Activated T-cell treated with anti-CD3 and anti-CD28 coated beads, Interleukin-2, amount 50 U/mL, for 4 hours (primary cell): ENCODE results near the gene ADGRG6. TPM values are rescaled to one million over a fixed set of nuclear protein-coding genes. Genes with fewer than 3 reads are reported as not detected.

ENCODE experiments used
- ATAC-seq, 2 donors: fragments of 200-7000 bp; cut with Tn5 transposase; one replicate each; pipeline ENCODE4 v1.10.0; 2021
- DNase-seq: peaks from one replicate; pipeline ENCODE4 v3.0.0-alpha.2; 2020
- H3K27me3 Mint-ChIP-seq: one replicate; pipeline ENCODE4 v1.8.0; 2021; ENCODE audit warnings: low read depth, mixed read lengths
- H3K36me3 Mint-ChIP-seq: one replicate; pipeline ENCODE4 v1.8.0; 2022; ENCODE audit warnings: mixed read lengths; ENCODE audit not compliant: insufficient read depth
- H3K4me1 Mint-ChIP-seq: one replicate; pipeline ENCODE4 v1.8.0; 2021; ENCODE audit warnings: low read depth, mixed read lengths
- H3K4me3 Mint-ChIP-seq: one replicate; pipeline ENCODE4 v1.8.0; 2021; ENCODE audit warnings: mild to moderate bottlenecking, moderate library complexity, mixed read lengths
- H3K9me3 Mint-ChIP-seq: one replicate; pipeline ENCODE4 v1.8.0; 2021; ENCODE audit warnings: mixed read lengths
- total RNA-seq, 3 donors: library from RNA; stranded (reverse); gene quantifications; one replicate each; pipeline ENCODE4 v1.2.1, GENCODE V29; 2021

The ADGRG6 gene
- total RNA-seq, 3 donors from 2014 or later: 0.22 to 0.43 (median 0.37) TPM

- Mint-ChIP-seq H3K9me3 (peaks cover 4% of the 10 kb centered on the region), H3K4me3 (no peak overlapping the region), H3K27me3 (peaks cover 4% of the 10 kb centered on the region), H3K36me3 (no peaks in the 10 kb centered on the region), H3K4me1 (peaks cover 7% of the 10 kb centered on the region)
- ATAC-seq (no peak), DNase-seq (no peak)
These were observed 168.6 kb downstream of the ADGRG6 start for GRCh38 chr6:142470421-142470820.

DNA sequence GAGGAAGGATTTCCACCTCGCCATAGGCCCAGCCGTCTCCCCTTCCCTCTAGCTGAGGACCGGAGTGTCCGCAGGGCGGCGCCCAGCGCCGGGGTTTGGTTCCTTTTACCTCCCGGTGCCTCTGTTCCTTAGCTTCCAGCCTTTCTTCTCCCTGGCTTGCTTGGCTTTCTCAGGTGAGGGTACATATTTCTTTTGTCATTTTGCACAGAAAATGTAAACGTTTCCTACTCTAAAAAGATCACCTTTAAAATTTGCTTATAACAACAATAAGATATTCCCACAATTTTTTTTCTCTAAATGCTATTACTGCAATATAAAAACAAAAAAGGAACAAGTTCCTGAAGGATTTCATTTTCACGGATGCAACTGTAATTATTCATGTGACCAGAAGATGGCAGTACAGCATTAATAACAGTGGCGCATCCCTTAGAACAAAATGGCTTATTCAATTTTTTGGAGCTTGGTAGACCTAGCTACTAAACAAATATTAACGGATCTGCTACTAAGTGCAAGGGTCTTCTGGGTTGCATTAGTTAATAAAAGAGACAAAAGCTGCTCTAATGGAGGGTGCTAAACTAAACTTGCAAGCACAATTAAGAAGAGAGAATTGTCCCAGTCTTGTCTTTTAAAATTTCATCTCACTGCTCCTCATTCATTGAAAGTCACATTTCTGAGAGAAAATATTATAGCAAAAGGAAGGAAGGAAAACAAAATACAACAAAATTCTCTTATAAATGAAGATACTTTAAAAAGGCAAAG lies 172.9 kb downstream of the ADGRG6 start:
- no peaks in the 10 kb centered on the region for H3K36me3 Mint-ChIP-seq
- peaks cover 2% of the 10 kb centered on the region for H3K27me3 Mint-ChIP-seq
- DNase-seq (no peak), ATAC-seq (no peak)
- no peak overlapping the region for H3K4me3 Mint-ChIP-seq
- H3K9me3 Mint-ChIP-seq: no peaks in the 10 kb centered on the region
- H3K4me1 Mint-ChIP-seq: peaks cover 6% of the 10 kb centered on the region

- Mint-ChIP-seq H3K4me3 (no peak overlapping the region), H3K9me3 (no peaks in the 10 kb centered on the region), H3K4me1 (peaks cover 6% of the 10 kb centered on the region), H3K27me3 (peaks cover 2% of the 10 kb centered on the region), H3K36me3 (no peaks in the 10 kb centered on the region)
- DNase-seq: no peak
- no peak for ATAC-seq
These were observed 174.6 kb downstream of the ADGRG6 start for GRCh38 chr6:142476452-142476851.

DNA sequence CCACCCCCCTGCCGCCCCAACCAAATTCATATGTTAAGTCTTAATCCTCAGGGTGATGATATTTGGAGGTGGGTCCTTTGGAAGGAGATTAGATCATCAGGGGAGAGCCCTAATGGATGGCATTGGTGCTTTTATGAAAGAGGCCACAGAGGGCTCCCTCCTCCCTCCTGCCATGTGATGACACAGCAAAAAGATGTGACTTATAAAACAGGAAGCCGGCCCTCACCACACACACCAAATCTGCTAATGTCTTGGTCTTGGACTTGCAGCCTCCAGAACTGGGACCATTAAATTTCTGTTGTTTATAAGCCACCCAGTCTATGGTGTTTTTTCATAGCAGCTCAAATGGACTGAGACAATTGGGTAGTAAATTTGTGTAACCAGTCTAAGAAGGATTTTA lies 176.3 kb downstream of the ADGRG6 start:
- Mint-ChIP-seq H3K4me3 (no peak overlapping the region), H3K9me3 (no peaks in the 10 kb centered on the region), H3K36me3 (no peaks in the 10 kb centered on the region), H3K4me1 (peaks cover 6% of the 10 kb centered on the region), H3K27me3 (peaks cover 10% of the 10 kb centered on the region)
- ATAC-seq: no peak
- no peak for DNase-seq

- DNase-seq: no peak
- Mint-ChIP-seq H3K4me1 (no peaks in the 10 kb centered on the region), H3K4me3 (no peak overlapping the region), H3K9me3 (peaks cover 4% of the 10 kb centered on the region), H3K36me3 (no peaks in the 10 kb centered on the region), H3K27me3 (peaks cover 7% of the 10 kb centered on the region)
- ATAC-seq: no peak
These were observed 179.7 kb downstream of the ADGRG6 start for GRCh38 chr6:142481466-142481865.

- H3K4me3 Mint-ChIP-seq: no peak overlapping the region
- no peak for ATAC-seq
- H3K4me1 Mint-ChIP-seq: no peaks in the 10 kb centered on the region
- peaks cover 4% of the 10 kb centered on the region for H3K9me3 Mint-ChIP-seq
- peaks cover 7% of the 10 kb centered on the region for H3K27me3 Mint-ChIP-seq
- DNase-seq: no peak
- H3K36me3 Mint-ChIP-seq: no peaks in the 10 kb centered on the region
These were observed 180.4 kb downstream of the ADGRG6 start for GRCh38 chr6:142482249-142482648.

- DNase-seq (no peak), ATAC-seq (no peak)
- H3K9me3 Mint-ChIP-seq: peaks cover 4% of the 10 kb centered on the region
- no peaks in the 10 kb centered on the region for H3K4me1 Mint-ChIP-seq
- H3K36me3 Mint-ChIP-seq: no peaks in the 10 kb centered on the region
- no peak overlapping the region for H3K4me3 Mint-ChIP-seq
- peaks cover 7% of the 10 kb centered on the region for H3K27me3 Mint-ChIP-seq
These were observed 181.2 kb downstream of the ADGRG6 start for GRCh38 chr6:142482974-142483373.

DNA sequence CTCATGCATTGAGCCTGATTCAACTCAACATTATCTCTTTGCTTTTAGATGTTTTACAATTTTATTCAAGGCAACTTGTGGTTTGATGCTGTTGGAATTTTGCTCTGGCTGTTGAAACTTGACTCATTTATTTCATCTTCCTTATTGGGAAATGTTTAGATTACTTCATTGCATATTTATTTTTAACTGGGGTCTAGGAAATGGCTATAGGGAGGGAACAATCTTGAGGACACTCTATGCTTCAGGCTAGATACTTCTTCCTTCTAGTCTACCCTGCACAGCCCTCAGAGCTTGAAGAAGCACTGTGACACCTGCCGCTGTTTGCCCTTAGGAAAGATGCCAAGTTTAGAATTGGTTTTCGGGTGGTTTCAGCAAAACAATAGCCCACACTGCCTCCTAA lies 183.4 kb downstream of the ADGRG6 start:
- ATAC-seq (no peak), DNase-seq (no peak)
- Mint-ChIP-seq H3K4me1 (no peaks in the 10 kb centered on the region), H3K9me3 (peaks cover 4% of the 10 kb centered on the region), H3K36me3 (no peaks in the 10 kb centered on the region), H3K4me3 (no peak overlapping the region), H3K27me3 (peaks cover 7% of the 10 kb centered on the region)

DNA sequence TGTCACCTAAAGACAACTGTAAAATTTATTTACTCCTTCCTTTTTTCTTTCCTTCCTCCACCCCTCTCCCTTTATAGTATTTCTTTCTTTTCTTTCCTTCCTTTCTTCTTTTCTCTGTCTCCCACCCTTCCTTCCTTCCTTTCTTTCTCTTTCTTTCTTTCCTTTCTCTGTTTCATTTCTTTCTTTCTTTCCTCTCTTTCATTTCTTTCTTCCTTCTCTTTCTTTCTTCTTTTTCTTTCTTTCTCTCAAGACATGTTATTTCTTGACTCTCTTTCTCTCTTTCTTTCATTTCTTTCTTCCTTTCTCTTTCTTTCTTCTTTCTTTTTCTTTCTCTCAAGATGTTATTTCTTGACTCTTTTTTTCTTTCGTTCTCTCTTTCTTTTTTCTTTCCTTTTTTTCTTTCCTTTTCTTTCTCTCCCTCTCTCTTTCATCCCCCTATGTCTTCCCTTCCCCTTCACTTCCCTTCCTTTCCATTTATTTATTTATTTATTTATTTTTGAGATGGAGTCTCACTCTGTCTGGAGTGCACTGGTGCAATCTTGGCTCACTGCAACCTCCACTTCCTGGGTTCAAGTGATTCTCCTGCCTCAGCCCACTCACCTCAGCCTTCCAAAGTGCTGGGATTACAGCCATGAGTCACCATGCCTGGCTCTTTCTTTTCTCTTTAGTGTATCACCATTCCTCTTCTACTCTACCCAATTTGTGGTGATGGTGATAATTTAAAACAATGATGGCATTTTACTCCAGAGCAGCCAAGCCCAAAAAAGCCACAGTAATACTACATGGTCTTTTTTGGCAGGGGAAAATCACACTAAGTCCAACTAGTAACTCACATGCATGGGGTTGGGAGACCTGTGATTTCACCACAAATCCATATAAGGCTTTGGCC lies 188.2 kb downstream of the ADGRG6 start:
- Mint-ChIP-seq H3K36me3 (no peaks in the 10 kb centered on the region), H3K4me1 (no peaks in the 10 kb centered on the region), H3K27me3 (no peaks in the 10 kb centered on the region), H3K9me3 (no peaks in the 10 kb centered on the region), H3K4me3 (no peak overlapping the region)
- DNase-seq (no peak), ATAC-seq (no peak)

Other genes starting within 250 kb of the ADGRG6 start
- not detected for gene GJE1, start 169.1 kb upstream of the ADGRG6 start, total RNA-seq
- gene NMBR, start 154.9 kb upstream of the ADGRG6 start, total RNA-seq: not detected
- 10 to 100 TPM; 63.3 to 69.7 (median 63.3) TPM for gene VTA1, start 154.7 kb upstream of the ADGRG6 start, total RNA-seq